22Rv1 (cell line): ENCODE measurements around the gene RHOA.
"Not testable (repeated sequence)": the region's sequence is repeated elsewhere in the genome, so short reads cannot be mapped to it uniquely, and the experiment has no call there.

Experiments used
- H3K27ac ChIP-seq: fragments of 450-650 bp; 2 replicates; pipeline ENCODE4 v1.5.1; 2017
- ZFX ChIP-seq: fragments of 450-650 bp; IDR thresholded peaks from 2 replicates; pipeline ENCODE4 v1.6.1; 2017; ENCODE audit warnings: antibody characterized with exemption, borderline replicate concordance
- TF ChIP-seq, protein P1 (sequence below): fragments of 450-650 bp; IDR thresholded peaks from 2 replicates; pipeline ENCODE4 v1.5.1; 2017; ENCODE audit warnings: mild to moderate bottlenecking

RHOA gene

GRCh38 chr3:49399461-49399860 lies 12.3 kb downstream of the RHOA start:
- H3K27ac ChIP-seq = no peak overlapping the region
- TF ChIP-seq, protein P1, sequence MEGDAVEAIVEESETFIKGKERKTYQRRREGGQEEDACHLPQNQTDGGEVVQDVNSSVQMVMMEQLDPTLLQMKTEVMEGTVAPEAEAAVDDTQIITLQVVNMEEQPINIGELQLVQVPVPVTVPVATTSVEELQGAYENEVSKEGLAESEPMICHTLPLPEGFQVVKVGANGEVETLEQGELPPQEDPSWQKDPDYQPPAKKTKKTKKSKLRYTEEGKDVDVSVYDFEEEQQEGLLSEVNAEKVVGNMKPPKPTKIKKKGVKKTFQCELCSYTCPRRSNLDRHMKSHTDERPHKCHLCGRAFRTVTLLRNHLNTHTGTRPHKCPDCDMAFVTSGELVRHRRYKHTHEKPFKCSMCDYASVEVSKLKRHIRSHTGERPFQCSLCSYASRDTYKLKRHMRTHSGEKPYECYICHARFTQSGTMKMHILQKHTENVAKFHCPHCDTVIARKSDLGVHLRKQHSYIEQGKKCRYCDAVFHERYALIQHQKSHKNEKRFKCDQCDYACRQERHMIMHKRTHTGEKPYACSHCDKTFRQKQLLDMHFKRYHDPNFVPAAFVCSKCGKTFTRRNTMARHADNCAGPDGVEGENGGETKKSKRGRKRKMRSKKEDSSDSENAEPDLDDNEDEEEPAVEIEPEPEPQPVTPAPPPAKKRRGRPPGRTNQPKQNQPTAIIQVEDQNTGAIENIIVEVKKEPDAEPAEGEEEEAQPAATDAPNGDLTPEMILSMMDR = no peak
- TF ChIP-seq ZFX = no peak

DNA sequence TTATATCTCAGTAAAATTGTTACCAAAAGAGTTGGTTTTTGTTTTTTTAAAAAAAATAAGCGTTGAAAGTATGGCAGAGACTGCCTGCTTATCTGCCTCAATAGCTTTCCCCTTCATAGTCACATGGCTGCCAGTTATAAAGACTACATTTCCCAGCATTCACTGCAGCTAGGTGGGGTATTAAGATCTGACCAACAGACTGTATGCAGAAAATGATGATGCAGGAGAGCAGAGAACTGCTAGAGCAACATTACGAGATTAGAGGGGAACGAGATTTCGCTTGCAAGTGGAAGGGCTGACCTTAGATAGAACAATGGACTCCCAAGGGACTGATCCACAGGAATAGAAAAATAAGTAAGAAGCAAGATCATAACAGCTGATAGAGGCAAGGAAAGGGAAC lies 14.3 kb downstream of the RHOA start:
- TF ChIP-seq, protein P1 = no peak
- no peak for TF ChIP-seq ZFX
- no peak overlapping the region for H3K27ac ChIP-seq

DNA sequence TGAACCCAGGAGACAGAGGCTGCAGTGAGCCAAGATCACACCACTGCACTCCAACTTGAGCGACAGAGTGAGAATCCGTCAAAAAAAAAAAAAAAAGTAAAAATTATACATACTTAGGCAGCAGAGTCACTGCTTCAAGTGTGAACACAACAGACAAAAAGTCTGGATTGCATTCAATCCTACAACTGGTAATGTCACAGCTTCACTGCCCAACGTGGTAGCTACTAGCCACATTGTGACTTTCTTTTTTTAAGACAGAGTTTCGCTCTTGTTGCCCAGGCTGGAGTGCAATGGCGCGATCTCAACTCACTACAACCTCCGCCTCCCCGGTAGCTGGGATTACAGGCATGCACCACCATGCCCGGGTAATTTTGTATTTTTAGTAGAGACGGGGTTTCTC lies 20.5 kb downstream of the RHOA start:
- not testable (repeated sequence) for H3K27ac ChIP-seq

DNA sequence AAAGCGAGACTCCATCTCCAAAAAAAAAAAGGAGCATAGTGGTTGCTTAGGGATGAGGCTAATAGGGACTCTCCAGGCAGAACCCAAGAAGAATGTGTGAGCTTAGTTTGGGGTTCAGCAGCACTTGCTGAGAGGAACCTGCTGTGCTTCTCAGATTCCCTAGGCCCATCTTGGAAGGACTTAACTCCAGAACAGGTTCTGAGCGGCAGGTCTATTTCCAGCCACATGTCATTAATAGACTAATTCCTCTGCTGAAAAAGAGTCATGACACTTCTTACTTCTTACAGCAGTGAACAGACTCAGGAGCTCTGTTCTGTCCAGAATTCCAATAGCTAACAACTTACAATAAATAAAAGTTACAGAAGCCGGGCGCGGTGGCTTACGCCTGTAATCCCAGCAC lies 22.5 kb downstream of the RHOA start:
- TF ChIP-seq ZFX = no peak
- TF ChIP-seq, protein P1 = no peak
- H3K27ac ChIP-seq = no peak overlapping the region; the same call in 1 of the 2 replicates

DNA sequence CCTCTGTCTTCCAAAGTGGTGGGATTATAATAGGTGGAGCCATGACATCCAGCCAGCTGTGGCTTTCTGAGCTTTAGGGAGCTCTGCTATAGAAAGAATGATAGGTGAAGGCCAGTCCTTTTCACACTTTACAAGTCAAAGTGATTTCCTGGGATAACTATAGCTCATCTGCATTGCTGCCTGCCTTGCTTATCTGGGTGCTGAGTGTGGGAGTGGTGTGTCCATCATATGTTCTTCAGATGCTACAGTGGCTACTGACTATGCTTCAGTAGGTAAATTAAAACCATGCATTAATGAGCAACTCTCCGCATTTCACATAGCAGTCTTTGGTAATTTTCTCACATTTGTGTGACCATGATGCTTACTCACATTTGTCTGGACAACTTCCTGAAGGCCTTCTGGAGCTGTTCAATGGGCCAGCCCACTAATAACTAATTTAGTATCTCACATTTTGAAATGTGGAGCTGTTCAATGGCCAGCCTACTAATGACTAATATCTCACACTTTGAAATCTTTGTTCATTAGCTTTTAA lies 23.4 kb downstream of the RHOA start:
- TF ChIP-seq, protein P1 = no peak
- TF ChIP-seq ZFX = no peak
- H3K27ac ChIP-seq = peak overlapping the region; percentile 37; the same call in 1 of the 2 replicates

- H3K27ac ChIP-seq = peak overlapping the region; percentile 37; the same call in 1 of the 2 replicates
- TF ChIP-seq, protein P1 = no peak
- TF ChIP-seq ZFX = no peak
These were observed 24.1 kb downstream of the RHOA start for GRCh38 chr3:49387721-49388120.

DNA sequence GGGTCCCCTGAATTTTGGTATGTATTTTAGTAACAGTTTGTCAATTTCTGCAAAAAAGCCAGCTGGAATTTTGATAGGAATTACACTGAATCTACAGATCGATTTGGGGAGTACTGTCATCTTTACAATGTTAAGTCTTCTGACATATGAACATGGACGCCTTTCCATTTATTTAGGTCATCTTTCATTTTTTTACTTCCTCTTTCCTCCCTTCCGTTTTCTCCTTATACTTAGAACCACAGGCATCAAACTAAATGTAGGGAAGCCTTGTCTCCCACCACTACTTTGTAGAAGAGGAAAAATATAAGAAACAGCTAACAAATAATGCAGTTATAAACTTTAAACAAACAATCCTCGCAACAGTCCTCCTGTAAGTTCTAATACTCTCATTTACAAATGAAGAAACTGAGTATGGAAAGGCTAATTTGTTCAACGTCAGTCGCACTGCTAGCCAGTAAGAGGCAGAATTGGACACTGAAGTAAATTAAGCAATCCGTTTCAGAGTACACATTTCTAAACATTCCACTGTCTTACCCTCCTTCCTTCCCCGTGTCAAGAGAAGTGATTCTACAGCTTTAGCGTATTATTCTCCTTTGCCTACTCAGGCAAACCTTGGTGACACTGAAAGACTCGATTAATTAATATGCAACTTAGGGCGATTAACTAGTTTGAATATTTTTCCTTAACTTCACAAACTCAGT lies 25.6 kb downstream of the RHOA start:
- no peak overlapping the region for H3K27ac ChIP-seq
- TF ChIP-seq, protein P1 = no peak
- no peak for TF ChIP-seq ZFX
